Endothelial cell of umbilical vein (primary cell): ENCODE data around the gene NPIPA8.
"Not testable (repeated sequence)": the region's sequence is repeated elsewhere in the genome, so short reads cannot be mapped to it uniquely, and the experiment has no call there.

ENCODE experiments used
- EZH2 ChIP-seq: IDR thresholded peaks from 2 replicates; pipeline ENCODE4 v1.6.1; 2012; ENCODE audit warnings: borderline replicate concordance, low read depth, mild to moderate bottlenecking, moderate library complexity, low read length, inconsistent platforms; ENCODE audit not compliant: severe bottlenecking
- JUN ChIP-seq: IDR thresholded peaks from 2 replicates; pipeline ENCODE4 v1.6.1; 2011; ENCODE audit warnings: borderline replicate concordance, low read depth; ENCODE audit not compliant: insufficient read length, insufficient read depth
- TF ChIP-seq, protein P1 (sequence below), 2 donors: IDR thresholded peaks; 1 replicate in 1 of 2; 2 replicates in 1 of 2; pipeline ENCODE4 v1.5.1; 2011; ENCODE audit warnings: low read length in 2 of 2, mild to moderate bottlenecking in 2 of 2, moderate library complexity in 2 of 2, control low read depth in 1 of 2, inconsistent platforms in 1 of 2, low read depth in 1 of 2; ENCODE audit not compliant: insufficient read depth in 1 of 2; ENCODE audit errors: extremely low read depth in 1 of 2

DNA sequence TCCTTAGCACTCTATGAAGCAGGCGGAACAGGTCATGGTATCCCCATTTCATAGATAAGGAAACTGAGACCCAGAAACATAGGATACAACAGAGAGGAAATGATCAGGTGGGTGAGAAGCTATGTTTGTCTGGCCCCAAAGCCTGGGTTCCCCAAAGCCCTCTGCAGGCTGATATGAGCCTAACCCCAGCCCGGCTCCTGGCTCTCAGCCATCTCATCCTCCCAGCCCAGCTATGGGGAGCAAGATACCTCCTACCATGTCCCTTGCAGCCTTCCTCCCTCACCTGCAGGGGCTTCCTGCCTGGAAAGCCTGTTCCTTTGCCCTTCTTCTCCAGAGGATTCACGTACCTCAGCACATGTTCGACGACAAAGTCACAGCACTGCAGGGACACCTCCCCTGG is 30.5 kb downstream of the NPIPA8 start:
- TF ChIP-seq JUN, EZH2: not testable (repeated sequence)
- TF ChIP-seq, protein P1, sequence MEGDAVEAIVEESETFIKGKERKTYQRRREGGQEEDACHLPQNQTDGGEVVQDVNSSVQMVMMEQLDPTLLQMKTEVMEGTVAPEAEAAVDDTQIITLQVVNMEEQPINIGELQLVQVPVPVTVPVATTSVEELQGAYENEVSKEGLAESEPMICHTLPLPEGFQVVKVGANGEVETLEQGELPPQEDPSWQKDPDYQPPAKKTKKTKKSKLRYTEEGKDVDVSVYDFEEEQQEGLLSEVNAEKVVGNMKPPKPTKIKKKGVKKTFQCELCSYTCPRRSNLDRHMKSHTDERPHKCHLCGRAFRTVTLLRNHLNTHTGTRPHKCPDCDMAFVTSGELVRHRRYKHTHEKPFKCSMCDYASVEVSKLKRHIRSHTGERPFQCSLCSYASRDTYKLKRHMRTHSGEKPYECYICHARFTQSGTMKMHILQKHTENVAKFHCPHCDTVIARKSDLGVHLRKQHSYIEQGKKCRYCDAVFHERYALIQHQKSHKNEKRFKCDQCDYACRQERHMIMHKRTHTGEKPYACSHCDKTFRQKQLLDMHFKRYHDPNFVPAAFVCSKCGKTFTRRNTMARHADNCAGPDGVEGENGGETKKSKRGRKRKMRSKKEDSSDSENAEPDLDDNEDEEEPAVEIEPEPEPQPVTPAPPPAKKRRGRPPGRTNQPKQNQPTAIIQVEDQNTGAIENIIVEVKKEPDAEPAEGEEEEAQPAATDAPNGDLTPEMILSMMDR (IDR thresholded peaks at IDR 0.05; ENCODE audit: extremely low read depth in 1 of 2, insufficient read depth in 1 of 2, low read depth in 1 of 2, low read length in 2 of 2) = not testable (repeated sequence)
